Psoas muscle (tissue), 8 donors: ENCODE results near the gene CYB5R3. TPM values are rescaled to one million over a fixed set of nuclear protein-coding genes. Genes with fewer than 3 reads are reported as not detected.

Experiments used
- ATAC-seq, 4 donors: fragments of 200-7000 bp; cut with Tn5 transposase; one replicate each; pipeline ENCODE4 v1.9.1; 2020; ENCODE audit warnings: moderate library complexity in 3 of 4, mild to moderate bottlenecking in 2 of 4
- DNase-seq, 2 donors: peaks; one replicate each; pipeline ENCODE4 v3.0.0-alpha.2; 2020
- H3K27ac ChIP-seq: fragments of 200-600 bp; one replicate; pipeline ENCODE4 v1.8.0; 2022
- H3K27me3 ChIP-seq, 3 donors: fragments of 200-600 bp in 1 of 3; one replicate each; pipeline versions ENCODE4 v1.6.1 to v1.8.0; 2013 to 2022; ENCODE audit warnings: low read length in 2 of 3, mild to moderate bottlenecking in 2 of 3, moderate library complexity in 1 of 3; ENCODE audit not compliant: insufficient read depth in 3 of 3
- H3K36me3 ChIP-seq, 2 donors: fragments of 200-600 bp in 1 of 2; one replicate each; pipeline versions ENCODE4 v1.6.1 to v1.8.0; 2013 to 2022; ENCODE audit warnings: low read depth in 1 of 2, mild to moderate bottlenecking in 1 of 2, moderate library complexity in 1 of 2; ENCODE audit not compliant: insufficient read depth in 1 of 2
- H3K4me1 ChIP-seq: fragments of 200-600 bp; one replicate; pipeline ENCODE4 v1.8.0; 2022
- H3K4me3 ChIP-seq: fragments of 200-600 bp; one replicate; pipeline ENCODE4 v1.8.0; 2022; ENCODE audit warnings: mild to moderate bottlenecking
- H3K9me3 ChIP-seq: fragments of 200-600 bp; one replicate; pipeline ENCODE4 v1.8.0; 2022
- WGBS, 3 donors: extraction: QIAGEN DNeasy Blood & Tissue Kit; methylation state at CpG; one replicate each; pipeline versions ENCODE4 v1.1.6 to v1.1.7; 2013; 5-methylcytosine and 5-hydroxymethylcytosine counted together
- intact Hi-C, 2 donors: fragments of 100-400 bp; cut with DNase I; formaldehyde crosslinking; loops; one replicate each; pipeline versions ENCODE4 v1.11.0 to v1.14.2; 2022
- polyA plus RNA-seq, 3 donors: library from polyadenylated mRNA; stranded (reverse); fragments of 200-250 nt; gene quantifications; one replicate each; pipeline ENCODE4 v1.2.3, GENCODE V29; 2013
- total RNA-seq, 4 donors: library from RNA; stranded (reverse); fragmentation: NEBNext Ultra II Directional in 2 of 4; extraction: Animal tissue kit (Norgen Biotek cat#: 25700) in 2 of 4; gene quantifications; one replicate each; pipeline versions ENCODE4 v1.2.1 to v1.2.4, GENCODE V29; 2021 to 2023
- TF ChIP-seq, protein P1 (sequence below): fragments of 200-600 bp; IDR thresholded peaks from one replicate; pipeline ENCODE4 v1.8.0; 2022; ENCODE audit warnings: antibody characterized with exemption
- donor health status: healthy with polysubstance abuse.
- donor health status: DM: no; HTN: no; CAD: no; lungs with moderate emphysema.
- donor health status: Bipolar disorder and iron deficiency.
- donor health status: healthy.
- donor health status: DM: yes; HTN: yes; CAD: no.
- donor health status: DM: no; HTN: no; CAD: no.
- donor health status: DM: no; HTN: no; CAD: no.
- donor health status: DM: yes; HTN: yes; CAD: no.

CYB5R3 gene
- total and polyA plus RNA-seq, 7 donors, result 120 to 230 (median 172) TPM

GRCh38 chr22:42683578-42684283, 34.5 kb upstream of the CYB5R3 start:
- peak in 2 of 4 donors; percentile 5 to 23 for ATAC-seq
- Histone ChIP-seq H3K27me3 (no peaks in the 10 kb centered on the region), H3K4me1 (peaks cover 65% of the 10 kb centered on the region), H3K4me3 (no peak overlapping the region), H3K9me3 (no peaks in the 10 kb centered on the region), H3K27ac (peak overlapping the region; percentile 90), H3K36me3 (no peaks in the 10 kb centered on the region)
- TF ChIP-seq, protein P1, sequence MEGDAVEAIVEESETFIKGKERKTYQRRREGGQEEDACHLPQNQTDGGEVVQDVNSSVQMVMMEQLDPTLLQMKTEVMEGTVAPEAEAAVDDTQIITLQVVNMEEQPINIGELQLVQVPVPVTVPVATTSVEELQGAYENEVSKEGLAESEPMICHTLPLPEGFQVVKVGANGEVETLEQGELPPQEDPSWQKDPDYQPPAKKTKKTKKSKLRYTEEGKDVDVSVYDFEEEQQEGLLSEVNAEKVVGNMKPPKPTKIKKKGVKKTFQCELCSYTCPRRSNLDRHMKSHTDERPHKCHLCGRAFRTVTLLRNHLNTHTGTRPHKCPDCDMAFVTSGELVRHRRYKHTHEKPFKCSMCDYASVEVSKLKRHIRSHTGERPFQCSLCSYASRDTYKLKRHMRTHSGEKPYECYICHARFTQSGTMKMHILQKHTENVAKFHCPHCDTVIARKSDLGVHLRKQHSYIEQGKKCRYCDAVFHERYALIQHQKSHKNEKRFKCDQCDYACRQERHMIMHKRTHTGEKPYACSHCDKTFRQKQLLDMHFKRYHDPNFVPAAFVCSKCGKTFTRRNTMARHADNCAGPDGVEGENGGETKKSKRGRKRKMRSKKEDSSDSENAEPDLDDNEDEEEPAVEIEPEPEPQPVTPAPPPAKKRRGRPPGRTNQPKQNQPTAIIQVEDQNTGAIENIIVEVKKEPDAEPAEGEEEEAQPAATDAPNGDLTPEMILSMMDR, result no peak
- WGBS, 3 donors, result 11 to 35% (median 21%) methylated on average over 8 of the region's 8 CpGs
- intact Hi-C loops, result no loop called here
- DNase-seq, result peak; percentile 76 to 86

DNA sequence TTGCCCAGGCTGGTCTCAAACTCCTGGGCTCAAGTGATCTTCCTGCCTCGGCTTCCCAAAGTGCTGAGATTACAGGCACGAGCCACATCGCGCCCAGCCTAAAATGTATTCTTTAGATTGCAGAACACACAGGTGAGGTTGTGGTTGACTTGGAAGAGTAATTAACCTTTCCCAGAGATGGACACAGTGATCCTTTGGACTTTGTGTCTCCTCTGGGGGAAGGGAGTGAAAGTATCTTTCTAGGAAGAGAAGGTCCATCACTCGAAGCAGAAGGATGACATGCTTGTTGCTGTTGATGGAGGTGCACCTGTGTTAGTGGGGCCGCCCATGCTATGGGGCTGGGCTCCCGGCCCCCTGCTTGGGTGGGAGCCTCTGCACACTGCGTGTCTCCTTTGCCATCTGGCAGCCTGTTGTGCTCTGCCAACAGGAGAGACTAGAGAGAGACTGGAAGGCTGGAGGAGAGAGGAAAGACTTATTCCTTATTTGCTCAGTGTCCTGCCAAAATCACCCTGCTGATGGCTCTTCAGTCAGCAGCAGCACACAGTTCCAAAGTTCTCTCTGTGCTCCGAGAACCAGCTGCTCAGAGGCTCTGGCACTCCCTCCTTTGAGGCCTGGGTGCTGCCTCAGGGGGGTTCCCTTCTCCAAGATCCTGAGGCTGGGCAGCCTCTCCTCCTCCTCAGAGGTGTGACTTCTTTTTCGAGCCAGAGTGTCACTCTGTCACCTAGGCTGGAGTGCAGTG, 33.1 kb upstream of the CYB5R3 start:
- H3K4me1 ChIP-seq, result peaks cover 55% of the 10 kb centered on the region
- intact Hi-C loops, result no loop called here

GRCh38 chr22:42680648-42681047, 31.5 kb upstream of the CYB5R3 start:
- H3K36me3 ChIP-seq, result no peaks in the 10 kb centered on the region

More for the DNA sequence above, 33.1 kb upstream of the CYB5R3 start:
- Histone ChIP-seq H3K27me3 (no peaks in the 10 kb centered on the region), H3K9me3 (no peaks in the 10 kb centered on the region), H3K36me3 (no peaks in the 10 kb centered on the region), H3K27ac (no peak overlapping the region), H3K4me3 (no peak overlapping the region)
- DNase-seq (no peak), ATAC-seq (no peak)
- WGBS, 3 donors, result 44 to 77% (median 64%) methylated on average over 10 of the region's 10 CpGs
- TF ChIP-seq, protein P1, result no peak

GRCh38 chr22:42679691-42680090, 30.5 kb upstream of the CYB5R3 start:
- no peaks in the 10 kb centered on the region for H3K36me3 ChIP-seq
- peaks cover 42% of the 10 kb centered on the region for H3K4me1 ChIP-seq
- TF ChIP-seq, protein P1, result no peak
- no peak overlapping the region for H3K27ac ChIP-seq
- no peaks in the 10 kb centered on the region for H3K27me3 ChIP-seq
- WGBS, 3 donors, result 85 to 96% (median 95%) methylated on average over 4 of the region's 4 CpGs
- no peak overlapping the region for H3K4me3 ChIP-seq
- intact Hi-C loops, result no loop called here
- H3K9me3 ChIP-seq, result no peaks in the 10 kb centered on the region
- no peak for DNase-seq
- no peak for ATAC-seq

More at GRCh38 chr22:42680648-42681047, 31.5 kb upstream of the CYB5R3 start:
- H3K27ac ChIP-seq, result peak overlapping the region; percentile 13
- H3K27me3 ChIP-seq, result no peaks in the 10 kb centered on the region
- H3K4me1 ChIP-seq, result peaks cover 44% of the 10 kb centered on the region
- peak in 1 of 2 donors; percentile 50 for DNase-seq
- no peak overlapping the region for H3K4me3 ChIP-seq
- ATAC-seq, result peak; percentile 53 to 83 (median 60)
- H3K9me3 ChIP-seq, result no peaks in the 10 kb centered on the region
- intact Hi-C loops, result no loop called here
- WGBS, 3 donors, result 71 to 80% (median 79%) methylated on average over 8 of the region's 8 CpGs
- TF ChIP-seq, protein P1, result no peak
